Activated B cell treated with CpG ODN at 0.5 μM for 24 hours (primary cell): ENCODE results near the gene SENP6. TPM values are rescaled to one million over a fixed set of nuclear protein-coding genes. Genes with fewer than 3 reads are reported as not detected.
"Not testable (repeated sequence)": the region's sequence is repeated elsewhere in the genome, so short reads cannot be mapped to it uniquely, and the experiment has no call there.

ENCODE experiments used
- ATAC-seq: fragments of 200-7000 bp; cut with Tn5 transposase; one replicate; pipeline ENCODE4 v1.10.0; 2021; ENCODE audit warnings: low read depth, mild to moderate bottlenecking, moderate library complexity
- CTCF ChIA-PET: fragments of 350-600 bp; sonication (Branson Sonifier 250); formaldehyde crosslinking; loops from one replicate; lab custom pipeline; 2021; ENCODE audit warnings: antibody characterized with exemption; lab: Charles Lee
- POLR2A ChIA-PET: fragments of 350-600 bp; sonication (Branson Sonifier 250); formaldehyde crosslinking; loops from one replicate; lab custom pipeline; 2021; ENCODE audit warnings: antibody characterized with exemption; lab: Charles Lee
- DNase-seq: peaks from one replicate; pipeline ENCODE4 v3.0.0; 2022
- H3K27ac Mint-ChIP-seq: one replicate; pipeline ENCODE4 v1.8.0; 2020; ENCODE audit warnings: mixed read lengths
- H3K27me3 Mint-ChIP-seq: one replicate; pipeline ENCODE4 v1.8.0; 2021; ENCODE audit warnings: mixed read lengths
- H3K36me3 Mint-ChIP-seq: one replicate; pipeline ENCODE4 v1.8.0; 2021; ENCODE audit warnings: low read depth, mixed read lengths
- H3K4me1 Mint-ChIP-seq: one replicate; pipeline ENCODE4 v1.8.0; 2021; ENCODE audit warnings: mixed read lengths
- H3K4me3 Mint-ChIP-seq: one replicate; pipeline ENCODE4 v1.8.0; 2020; ENCODE audit warnings: mild to moderate bottlenecking, mixed read lengths
- H3K9me3 Mint-ChIP-seq: one replicate; pipeline ENCODE4 v1.8.0; 2020; ENCODE audit warnings: mixed read lengths
- intact Hi-C: fragments of 100-400 bp; cut with micrococcal nuclease; formaldehyde crosslinking; loops from one replicate; pipeline ENCODE4 v1.15.1; 2024
- total RNA-seq: library from RNA; stranded (reverse); gene quantifications from 2 replicates; pipeline ENCODE4 v1.2.3, GENCODE V29; 2022
- TF ChIP-seq, protein P1 (sequence below): fragments of 200-600 bp; IDR thresholded peaks from one replicate; pipeline ENCODE4 v1.8.0; 2022; ENCODE audit warnings: antibody characterized with exemption, mild to moderate bottlenecking

SENP6 gene
- total RNA-seq, 1 donor from 2014 or later = 134 TPM

DNA sequence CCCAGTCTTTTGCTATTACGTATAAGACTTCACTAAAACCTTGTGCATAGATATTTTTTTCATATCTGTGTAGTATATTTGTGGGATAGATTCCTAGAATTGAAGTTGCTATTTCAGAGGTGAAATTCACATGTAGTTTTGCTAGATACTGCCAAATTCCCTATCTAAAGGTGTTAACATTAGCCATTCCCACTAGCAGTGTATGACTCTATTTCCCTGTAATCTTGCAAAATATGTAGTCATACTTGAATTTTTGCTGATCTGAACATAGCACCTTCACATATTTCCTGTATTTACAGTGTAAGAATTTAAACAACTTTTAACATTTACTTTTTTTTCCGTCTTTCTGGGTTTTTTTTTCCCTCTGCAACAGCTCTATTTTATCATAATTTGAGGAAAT, 24.9 kb downstream of the SENP6 start:
- intact Hi-C loops = no loop called here
- Mint-ChIP-seq H3K36me3 (peaks cover 61% of the 10 kb centered on the region), H3K27ac (no peak overlapping the region), H3K4me1 (peaks cover 10% of the 10 kb centered on the region), H3K4me3 (no peak overlapping the region), H3K27me3 (no peaks in the 10 kb centered on the region), H3K9me3 (no peaks in the 10 kb centered on the region)
- DNase-seq (no peak), ATAC-seq (no peak)
- TF ChIP-seq, protein P1, sequence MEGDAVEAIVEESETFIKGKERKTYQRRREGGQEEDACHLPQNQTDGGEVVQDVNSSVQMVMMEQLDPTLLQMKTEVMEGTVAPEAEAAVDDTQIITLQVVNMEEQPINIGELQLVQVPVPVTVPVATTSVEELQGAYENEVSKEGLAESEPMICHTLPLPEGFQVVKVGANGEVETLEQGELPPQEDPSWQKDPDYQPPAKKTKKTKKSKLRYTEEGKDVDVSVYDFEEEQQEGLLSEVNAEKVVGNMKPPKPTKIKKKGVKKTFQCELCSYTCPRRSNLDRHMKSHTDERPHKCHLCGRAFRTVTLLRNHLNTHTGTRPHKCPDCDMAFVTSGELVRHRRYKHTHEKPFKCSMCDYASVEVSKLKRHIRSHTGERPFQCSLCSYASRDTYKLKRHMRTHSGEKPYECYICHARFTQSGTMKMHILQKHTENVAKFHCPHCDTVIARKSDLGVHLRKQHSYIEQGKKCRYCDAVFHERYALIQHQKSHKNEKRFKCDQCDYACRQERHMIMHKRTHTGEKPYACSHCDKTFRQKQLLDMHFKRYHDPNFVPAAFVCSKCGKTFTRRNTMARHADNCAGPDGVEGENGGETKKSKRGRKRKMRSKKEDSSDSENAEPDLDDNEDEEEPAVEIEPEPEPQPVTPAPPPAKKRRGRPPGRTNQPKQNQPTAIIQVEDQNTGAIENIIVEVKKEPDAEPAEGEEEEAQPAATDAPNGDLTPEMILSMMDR = no peak
- ChIA-PET CTCF (no interaction called here), POLR2A (no interaction called here)

DNA sequence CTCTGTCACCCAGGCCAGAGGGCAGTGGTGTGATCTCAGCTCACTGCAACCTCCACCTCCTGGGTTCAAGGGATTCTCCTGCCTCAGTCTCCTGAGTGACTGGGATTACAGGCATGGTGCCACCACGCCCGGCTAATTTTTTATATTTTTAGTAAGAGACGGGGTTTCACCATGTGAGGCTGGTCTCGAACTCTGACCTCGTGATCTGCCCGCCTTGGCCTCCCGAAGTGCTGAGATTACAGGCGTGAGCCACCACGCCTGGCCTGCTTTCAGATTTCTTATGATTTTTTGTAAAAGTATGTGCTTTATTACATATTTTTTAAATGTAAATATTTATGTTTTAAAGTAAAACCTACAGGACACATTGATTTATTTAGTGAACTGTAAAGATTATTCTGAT, 26.0 kb downstream of the SENP6 start:
- DNase-seq, POLR2A ChIA-PET, H3K27ac Mint-ChIP-seq, ATAC-seq, H3K4me3 Mint-ChIP-seq, H3K4me1 Mint-ChIP-seq, H3K27me3 Mint-ChIP-seq, CTCF ChIA-PET, H3K9me3 Mint-ChIP-seq, intact Hi-C loops: not testable (repeated sequence)
- peaks cover 60% of the 10 kb centered on the region for H3K36me3 Mint-ChIP-seq

DNA sequence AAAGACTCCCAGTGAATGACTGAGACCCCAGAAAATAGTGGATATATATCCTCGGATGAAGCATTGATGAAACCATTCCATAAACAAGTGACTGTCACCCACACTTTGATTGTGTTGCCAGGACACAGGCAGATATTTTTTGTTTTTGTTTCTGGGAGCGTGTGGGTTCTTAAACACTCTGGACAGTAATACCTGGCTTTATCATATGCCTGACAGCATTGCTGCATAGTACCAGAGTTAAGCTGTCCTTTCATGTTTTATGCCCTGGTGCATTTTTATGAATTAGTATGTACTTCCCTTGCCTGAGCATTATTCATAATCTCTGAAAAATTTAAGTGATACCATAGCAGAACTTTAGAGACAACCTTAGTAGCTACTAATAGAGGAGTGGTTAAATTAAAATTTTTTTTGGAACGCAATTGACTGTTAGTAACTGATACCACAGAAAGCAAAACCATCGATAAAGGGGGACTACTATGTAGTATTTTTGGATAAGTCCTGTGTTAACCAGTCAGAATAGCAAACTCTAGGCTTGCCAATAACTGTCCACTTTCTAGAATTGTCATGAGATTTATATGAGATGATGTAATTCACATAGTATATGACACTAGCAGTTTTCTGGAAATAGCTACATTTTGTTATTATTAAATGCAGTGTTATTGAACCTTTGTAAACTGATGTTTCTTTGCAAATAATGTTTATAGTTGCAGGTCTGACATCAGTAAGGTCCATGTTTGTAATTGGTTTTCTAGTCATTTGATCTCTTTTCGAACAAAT, 30.4 kb downstream of the SENP6 start:
- Mint-ChIP-seq H3K4me1 (peaks cover 1% of the 10 kb centered on the region), H3K27ac (no peak overlapping the region), H3K27me3 (no peaks in the 10 kb centered on the region), H3K9me3 (no peaks in the 10 kb centered on the region), H3K4me3 (no peak overlapping the region), H3K36me3 (peaks cover 71% of the 10 kb centered on the region)
- intact Hi-C loops = no loop called here
- TF ChIP-seq, protein P1 = no peak
- POLR2A ChIA-PET = no interaction called here
- no peak for ATAC-seq
- CTCF ChIA-PET = no interaction called here
- no peak for DNase-seq

DNA sequence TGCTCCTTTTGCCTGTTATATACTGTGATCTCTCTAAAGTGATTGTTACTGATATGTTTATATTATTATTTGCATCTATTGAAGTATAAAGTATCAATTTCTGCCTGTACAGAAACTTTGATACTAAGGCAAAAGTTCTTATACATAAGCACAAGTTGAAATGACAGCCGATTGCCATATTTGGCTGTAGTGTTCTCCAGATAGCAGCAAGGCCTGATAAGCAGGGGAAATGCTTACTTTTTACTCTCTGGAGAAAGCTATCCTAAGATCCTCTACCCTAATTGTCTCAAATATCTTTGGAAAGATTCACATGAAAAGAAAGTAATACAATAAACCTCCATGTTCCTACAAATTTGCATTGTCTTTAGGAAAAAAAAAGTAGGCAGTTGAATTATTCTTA, 31.4 kb downstream of the SENP6 start:
- no peak for DNase-seq
- Mint-ChIP-seq H3K27me3 (no peaks in the 10 kb centered on the region), H3K36me3 (peaks cover 76% of the 10 kb centered on the region), H3K27ac (no peak overlapping the region), H3K4me3 (no peak overlapping the region), H3K9me3 (no peaks in the 10 kb centered on the region), H3K4me1 (peaks cover 1% of the 10 kb centered on the region)
- ChIA-PET CTCF (no interaction called here), POLR2A (no interaction called here)
- intact Hi-C loops = no loop called here
- TF ChIP-seq, protein P1 = no peak
- ATAC-seq = no peak

DNA sequence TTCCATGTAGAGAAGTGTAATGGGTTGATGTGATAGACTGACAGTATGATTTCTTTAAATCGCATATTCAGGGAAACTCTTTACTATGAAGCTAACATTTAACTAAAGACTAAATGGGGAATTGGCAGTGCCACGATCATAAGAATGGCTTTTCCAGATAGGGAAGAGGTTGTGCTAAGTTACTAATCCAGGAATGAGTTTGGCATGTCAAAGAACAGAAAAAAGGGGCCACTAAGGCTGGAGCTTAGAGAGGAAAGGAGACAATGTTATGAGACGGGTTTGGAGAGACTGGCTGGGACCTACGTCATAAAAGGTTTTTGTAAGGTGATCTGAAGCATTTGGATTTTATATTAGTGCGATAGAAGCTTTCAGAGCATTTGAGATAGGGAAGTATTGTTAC, 40.6 kb downstream of the SENP6 start:
- ATAC-seq = no peak
- POLR2A ChIA-PET = no interaction called here

More for the DNA sequence above, 40.6 kb downstream of the SENP6 start:
- H3K36me3 Mint-ChIP-seq = peaks cover 71% of the 10 kb centered on the region
- TF ChIP-seq, protein P1 = no peak
- no peaks in the 10 kb centered on the region for H3K4me1 Mint-ChIP-seq
- no peak overlapping the region for H3K4me3 Mint-ChIP-seq
- DNase-seq = no peak
- CTCF ChIA-PET = no interaction called here
- H3K27ac Mint-ChIP-seq = no peak overlapping the region
- intact Hi-C loops = loop anchor here (2.0 to 5.0 kb wide), 2 partner anchors 14 to 40 kb away; partner anchors contain the start of gene SENP6
- H3K9me3 Mint-ChIP-seq = no peaks in the 10 kb centered on the region
- no peaks in the 10 kb centered on the region for H3K27me3 Mint-ChIP-seq
